Chondrocyte (in vitro differentiated cells): Measurements from ENCODE around the gene COG5. TPM values are rescaled to one million over a fixed set of nuclear protein-coding genes. Genes with fewer than 3 reads are reported as not detected.

Experiments
- DNase-seq: peaks from one replicate; pipeline ENCODE4 v3.0.0; 2021; ENCODE audit warnings: mixed read lengths, low spot score
- H3K27ac Mint-ChIP-seq: one replicate; pipeline ENCODE4 v1.8.0; 2021; ENCODE audit warnings: mild to moderate bottlenecking, moderate library complexity, mixed read lengths; ENCODE audit not compliant: unreplicated experiment
- H3K27me3 Mint-ChIP-seq: 2 replicates; pipeline ENCODE4 v1.8.0; 2021; ENCODE audit warnings: low read depth, mixed read lengths
- H3K36me3 Mint-ChIP-seq: 2 replicates; pipeline ENCODE4 v1.8.0; 2021; ENCODE audit warnings: low read depth, mixed read lengths
- H3K4me1 Mint-ChIP-seq: 2 replicates; pipeline ENCODE4 v1.8.0; 2021; ENCODE audit warnings: low read depth, mild to moderate bottlenecking, mixed read lengths
- H3K4me3 Mint-ChIP-seq: one replicate; pipeline ENCODE4 v1.8.0; 2021; ENCODE audit warnings: mild to moderate bottlenecking, moderate library complexity, mixed read lengths; ENCODE audit not compliant: unreplicated experiment
- H3K9me3 Mint-ChIP-seq: 2 replicates; pipeline ENCODE4 v1.8.0; 2021; ENCODE audit warnings: low read depth, mixed read lengths
- total RNA-seq: library from RNA; stranded (reverse); gene quantifications from 3 replicates; pipeline ENCODE4 v1.2.1, GENCODE V29; 2021
- TF ChIP-seq, protein P1 (sequence below): fragments of 200-600 bp; sonication (generic); IDR thresholded peaks from 2 replicates; pipeline ENCODE4 v1.5.0; 2021; ENCODE audit warnings: antibody characterized with exemption, mild to moderate bottlenecking, moderate library complexity

Gene COG5
- total RNA-seq, 1 donor from 2014 or later, result 52.8 TPM

DNA sequence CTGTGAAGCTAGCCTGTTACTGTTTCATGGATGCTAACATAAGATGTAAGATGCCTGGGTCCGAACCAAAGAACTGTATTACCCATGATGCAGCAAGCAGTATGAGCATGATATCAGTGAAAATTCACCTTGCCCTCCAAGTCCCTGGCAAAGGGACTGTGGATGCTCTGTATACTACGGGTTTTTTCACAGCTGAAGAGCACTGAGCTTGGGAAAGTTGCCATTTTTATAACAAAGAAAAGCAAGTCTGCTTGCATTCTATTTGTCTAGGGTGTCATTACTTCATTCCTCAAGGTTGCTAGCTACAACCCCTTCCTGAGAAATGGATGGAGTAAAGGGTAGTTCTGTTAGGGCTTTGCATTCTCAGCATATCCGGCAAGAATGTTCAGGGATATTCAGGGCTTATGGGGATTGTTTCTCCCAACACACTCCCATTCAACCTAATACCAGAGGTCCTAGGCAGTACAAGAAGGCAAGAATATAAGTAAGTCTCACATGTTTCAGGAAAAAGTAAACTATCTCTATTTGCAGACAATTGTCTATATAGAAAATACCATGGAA is 99.0 kb downstream of the COG5 start:
- Mint-ChIP-seq H3K9me3 (no peaks in the 10 kb centered on the region), H3K27ac (no peak overlapping the region), H3K4me1 (peaks cover 13% of the 10 kb centered on the region), H3K27me3 (no peaks in the 10 kb centered on the region), H3K4me3 (no peak overlapping the region), H3K36me3 (no peaks in the 10 kb centered on the region)
- DNase-seq, result no peak
- TF ChIP-seq, protein P1, sequence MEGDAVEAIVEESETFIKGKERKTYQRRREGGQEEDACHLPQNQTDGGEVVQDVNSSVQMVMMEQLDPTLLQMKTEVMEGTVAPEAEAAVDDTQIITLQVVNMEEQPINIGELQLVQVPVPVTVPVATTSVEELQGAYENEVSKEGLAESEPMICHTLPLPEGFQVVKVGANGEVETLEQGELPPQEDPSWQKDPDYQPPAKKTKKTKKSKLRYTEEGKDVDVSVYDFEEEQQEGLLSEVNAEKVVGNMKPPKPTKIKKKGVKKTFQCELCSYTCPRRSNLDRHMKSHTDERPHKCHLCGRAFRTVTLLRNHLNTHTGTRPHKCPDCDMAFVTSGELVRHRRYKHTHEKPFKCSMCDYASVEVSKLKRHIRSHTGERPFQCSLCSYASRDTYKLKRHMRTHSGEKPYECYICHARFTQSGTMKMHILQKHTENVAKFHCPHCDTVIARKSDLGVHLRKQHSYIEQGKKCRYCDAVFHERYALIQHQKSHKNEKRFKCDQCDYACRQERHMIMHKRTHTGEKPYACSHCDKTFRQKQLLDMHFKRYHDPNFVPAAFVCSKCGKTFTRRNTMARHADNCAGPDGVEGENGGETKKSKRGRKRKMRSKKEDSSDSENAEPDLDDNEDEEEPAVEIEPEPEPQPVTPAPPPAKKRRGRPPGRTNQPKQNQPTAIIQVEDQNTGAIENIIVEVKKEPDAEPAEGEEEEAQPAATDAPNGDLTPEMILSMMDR, result no peak

DNA sequence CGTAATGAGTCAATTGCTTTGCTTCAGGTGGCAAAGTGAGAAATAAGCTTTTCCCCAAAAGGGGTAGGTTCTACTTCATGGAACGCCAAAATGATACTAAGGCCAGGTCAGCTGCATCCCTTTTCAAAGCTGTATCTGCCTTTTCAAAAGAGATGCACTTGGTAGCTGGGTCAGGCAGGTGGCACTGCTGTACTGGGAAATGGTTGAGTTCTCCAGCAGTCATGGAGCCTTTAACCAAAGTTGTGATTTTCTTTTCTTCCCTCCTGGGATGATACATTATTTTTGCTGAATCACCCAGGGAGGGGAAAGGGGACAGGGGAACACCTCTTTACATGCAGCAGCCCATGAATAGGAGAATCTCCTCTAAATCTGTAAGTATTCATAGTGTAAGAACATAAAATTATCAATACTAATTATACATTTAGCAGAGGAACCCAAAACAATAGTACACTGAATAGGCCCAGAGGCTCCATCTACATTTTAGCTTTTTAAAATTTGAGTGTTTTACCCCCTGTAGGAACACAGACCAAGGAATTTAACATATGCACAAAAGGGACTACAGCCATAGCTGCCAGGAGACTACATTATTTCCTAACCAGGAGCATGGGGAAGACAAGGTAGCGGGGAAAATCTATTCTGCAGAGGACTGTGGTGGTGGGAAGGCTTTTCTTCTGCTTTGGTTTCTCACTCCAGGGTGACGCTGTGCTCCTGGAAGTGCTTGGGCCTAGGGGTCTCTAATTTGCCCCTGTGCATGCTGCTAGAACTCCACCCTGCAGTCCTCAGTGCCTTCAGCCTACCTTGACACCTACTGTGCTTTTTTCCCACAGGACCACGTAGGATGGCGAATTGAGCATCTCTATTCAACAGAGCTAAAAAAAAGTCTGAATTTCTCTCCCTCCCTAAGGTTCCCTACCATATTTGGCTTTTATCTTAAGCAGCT is 100.3 kb downstream of the COG5 start:
- H3K27ac Mint-ChIP-seq, result peak overlapping the region; percentile 65
- DNase-seq, result no peak
- peaks cover 13% of the 10 kb centered on the region for H3K4me1 Mint-ChIP-seq

DNA sequence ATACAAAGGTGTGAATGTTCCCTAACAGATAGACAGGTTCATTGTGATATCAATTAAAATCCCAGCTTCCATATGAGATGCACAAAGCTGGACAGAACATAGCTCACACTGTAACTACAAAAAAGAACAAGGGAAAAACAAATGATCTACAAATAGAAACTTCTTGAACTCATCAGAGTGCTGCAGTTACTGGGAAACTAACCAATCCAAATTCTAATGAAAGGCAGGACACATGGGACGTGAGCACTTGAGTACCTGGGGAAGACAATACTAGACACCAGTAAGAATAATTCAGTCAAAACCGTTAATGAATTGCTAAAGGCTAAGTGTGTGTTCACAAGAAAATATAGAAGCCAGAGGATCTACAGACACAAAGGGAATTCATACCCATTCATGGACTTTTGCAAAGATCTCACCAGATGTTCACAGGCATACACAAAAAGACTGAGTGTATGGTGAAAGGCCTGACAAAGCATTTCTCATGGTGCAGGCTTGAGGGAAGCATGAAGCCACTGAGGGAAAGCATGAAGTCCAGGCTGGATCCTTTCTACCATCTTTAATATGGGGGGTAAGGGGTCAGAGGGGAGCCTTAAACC is 101.7 kb downstream of the COG5 start:
- peaks cover 7% of the 10 kb centered on the region for H3K36me3 Mint-ChIP-seq
- H3K4me3 Mint-ChIP-seq, result no peak overlapping the region
- no peaks in the 10 kb centered on the region for H3K27me3 Mint-ChIP-seq
- no peak for DNase-seq
- TF ChIP-seq, protein P1, result no peak
- H3K9me3 Mint-ChIP-seq, result no peaks in the 10 kb centered on the region
- H3K4me1 Mint-ChIP-seq, result peaks cover 13% of the 10 kb centered on the region
- peak overlapping the region; percentile 10 for H3K27ac Mint-ChIP-seq

More for the DNA sequence above, 100.3 kb downstream of the COG5 start:
- H3K4me3 Mint-ChIP-seq, result no peak overlapping the region
- no peaks in the 10 kb centered on the region for H3K9me3 Mint-ChIP-seq
- TF ChIP-seq, protein P1, result peak; percentile 84
- no peaks in the 10 kb centered on the region for H3K27me3 Mint-ChIP-seq
- H3K36me3 Mint-ChIP-seq, result no peaks in the 10 kb centered on the region

DNA sequence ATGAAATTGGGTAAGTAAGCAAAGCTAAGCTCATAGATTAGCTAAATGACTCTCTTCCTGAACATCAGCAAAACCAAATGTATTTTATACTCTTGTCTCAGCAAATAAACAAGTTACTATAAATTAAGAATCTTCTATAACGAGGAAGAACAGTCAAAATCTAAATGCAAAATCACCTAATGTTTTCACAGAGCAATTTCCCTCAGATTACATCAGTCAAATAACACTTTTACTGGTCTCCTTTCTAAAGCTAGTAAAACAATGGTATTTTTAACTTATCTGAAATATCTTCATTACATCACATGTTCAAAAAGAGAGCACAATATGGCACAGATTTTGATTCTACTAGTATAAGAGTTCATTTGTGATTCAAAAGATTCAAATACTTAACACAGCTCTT is 110.3 kb downstream of the COG5 start:
- Mint-ChIP-seq H3K27ac (peak overlapping the region; percentile 65), H3K4me3 (no peak overlapping the region), H3K27me3 (no peaks in the 10 kb centered on the region), H3K4me1 (peaks cover 9% of the 10 kb centered on the region), H3K36me3 (peaks cover 12% of the 10 kb centered on the region), H3K9me3 (peaks cover 4% of the 10 kb centered on the region)
- TF ChIP-seq, protein P1, result no peak
- DNase-seq, result no peak

DNA sequence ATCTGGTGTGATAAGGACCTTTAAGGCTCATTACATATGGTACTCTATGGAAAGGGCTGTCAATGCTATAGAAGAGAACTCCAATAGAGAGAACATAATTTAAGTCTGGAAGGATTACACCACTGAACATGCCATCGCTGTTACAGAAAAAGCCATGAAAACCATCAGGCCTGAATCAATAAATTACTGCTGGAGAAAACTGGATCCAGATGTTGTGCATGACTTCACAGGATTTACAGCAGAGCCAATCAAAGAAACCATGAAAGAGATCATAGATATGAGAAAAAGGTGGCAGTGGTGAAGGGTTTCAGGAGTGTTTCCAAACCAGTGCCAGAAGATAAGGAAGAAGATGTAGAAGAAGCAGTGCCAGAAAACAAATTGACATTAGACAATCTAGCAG is 112.8 kb downstream of the COG5 start:
- peaks cover 9% of the 10 kb centered on the region for H3K4me1 Mint-ChIP-seq
- H3K27ac Mint-ChIP-seq, result no peak overlapping the region
- no peak for DNase-seq

More for the DNA sequence above, 112.8 kb downstream of the COG5 start:
- TF ChIP-seq, protein P1, result no peak
- Mint-ChIP-seq H3K4me3 (no peak overlapping the region), H3K36me3 (peaks cover 7% of the 10 kb centered on the region), H3K27me3 (no peaks in the 10 kb centered on the region), H3K9me3 (peaks cover 4% of the 10 kb centered on the region)
